Measurements from ENCODE around the gene GRPEL1. TPM values are rescaled to one million over a fixed set of nuclear protein-coding genes. Genes with fewer than 3 reads are reported as not detected.

GRPEL1 gene
- total and polyA plus RNA-seq, 10 of the 15 experiments (the other 5 are each of a cell fraction or from before 2014, with no cell fraction given): 30.8 to 119 (median 67.6) TPM

GRCh38 chr4:7015383-7016035, 52.4 kb downstream of the GRPEL1 start (continued):
- no peak for TF ChIP-seq SREBF1 (IDR thresholded peaks at IDR 0.05; ENCODE audit: low read length)
- no peak for TF ChIP-seq SMAD5 (IDR thresholded peaks at IDR 0.05; ENCODE audit: low read depth)
- no peak for TF ChIP-seq SRF (IDR thresholded peaks at IDR 0.05; ENCODE audit: low read depth in 2 of 2, low read length in 2 of 2)
- no peak for TF ChIP-seq SUPT20H (IDR thresholded peaks at IDR 0.05; ENCODE audit: borderline replicate concordance, control insufficient read depth, low read depth, low read length)
- no peak for TF ChIP-seq NBN (IDR thresholded peaks at IDR 0.05)
- TF ChIP-seq ATF3 (IDR thresholded peaks at IDR 0.05; ENCODE audit: borderline replicate concordance, extremely low read depth, low read depth, low read length): no peak
- no peak for TF ChIP-seq PRDM15 (CRISPR knock-in tag; IDR thresholded peaks at IDR 0.05)
- no peak for TF ChIP-seq ETV6 (conservative IDR thresholded peaks at IDR 0.05 in 1 of 2, IDR thresholded peaks at IDR 0.05 in 1 of 2; ENCODE audit: borderline replicate concordance in 1 of 2, low read depth in 1 of 2)
- no peak for TF ChIP-seq HCFC1 (IDR thresholded peaks at IDR 0.05; ENCODE audit: low read length)
- TF ChIP-seq ZBED1 (IDR thresholded peaks at IDR 0.05; ENCODE audit: borderline replicate concordance): no peak
- TF ChIP-seq GABPA (IDR thresholded peaks at IDR 0.05; ENCODE audit: low read depth): no peak
